Gastroesophageal sphincter (tissue), 4 donors: ENCODE measurements around the gene PILRB. TPM values are rescaled to one million over a fixed set of nuclear protein-coding genes. Genes with fewer than 3 reads are reported as not detected.

Source experiments
- ATAC-seq: fragments of 150-250 bp; one replicate; pipeline ENCODE4 v1.9.1; 2016; ENCODE audit warnings: mild to moderate bottlenecking, moderate library complexity
- H3K27ac ChIP-seq, 4 donors: fragments of 200-600 bp; sonication (generic) in 3 of 4; 1 replicate in 3 of 4; 2 replicates in 1 of 4; pipeline ENCODE4 v1.5.1; 2016 to 2019
- H3K27me3 ChIP-seq: fragments of 200-600 bp; sonication (generic); one replicate; pipeline ENCODE4 v1.5.1; 2019
- H3K36me3 ChIP-seq, 2 donors: fragments of 200-600 bp; sonication (generic); one replicate each; pipeline ENCODE4 v1.5.1; 2019; ENCODE audit warnings: control low read depth in 1 of 2
- H3K4me1 ChIP-seq, 3 donors: fragments of 200-600 bp; sonication (generic); 1 replicate in 2 of 3; 2 replicates in 1 of 3; pipeline ENCODE4 v1.5.1; 2016 to 2019; ENCODE audit warnings: control low read depth in 2 of 3
- H3K4me3 ChIP-seq, 2 donors: fragments of 200-600 bp; sonication (generic); one replicate each; pipeline ENCODE4 v1.5.1; 2019; ENCODE audit warnings: mild to moderate bottlenecking in 1 of 2, moderate library complexity in 1 of 2
- H3K9me3 ChIP-seq, 3 donors: fragments of 200-600 bp; sonication (generic); one replicate each; pipeline ENCODE4 v1.5.1; 2017 to 2019; ENCODE audit warnings: control low read depth in 2 of 3
- EP300 ChIP-seq: sonication (generic); formaldehyde crosslinking; IDR thresholded peaks from one replicate; pipeline ENCODE4 v1.6.1; 2017; ENCODE audit warnings: antibody characterized with exemption, mild to moderate bottlenecking
- POLR2A ChIP-seq, 2 donors: fragments of 450-650 bp; IDR thresholded peaks; one replicate each; pipeline ENCODE4 v1.6.1; 2017; ENCODE audit warnings: antibody characterized with exemption in 2 of 2, mild to moderate bottlenecking in 2 of 2, moderate library complexity in 1 of 2
- POLR2AphosphoS5 ChIP-seq: sonication (generic); formaldehyde crosslinking; IDR thresholded peaks from one replicate; pipeline ENCODE4 v1.6.1; 2017; ENCODE audit warnings: antibody characterized with exemption
- WGBS, 2 donors: methylation state at CpG; one replicate each; pipeline ENCODE4 v1.1.5; 2018; ENCODE audit warnings: low coverage in 1 of 2; 5-methylcytosine and 5-hydroxymethylcytosine counted together
- total RNA-seq, 4 donors: library from RNA; depleted of rRNA; stranded (reverse); fragments of >200 nt; gene quantifications; one replicate each; pipeline ENCODE4 v1.1.0, GENCODE V29; 2016
- TF ChIP-seq, protein P1 (sequence below), 4 experiments: fragments of 200-600 bp in 2 of 4; fragments of 450-650 bp in 2 of 4; sonication (generic) in 1 of 4; IDR thresholded peaks; one replicate each; pipeline ENCODE4 v1.5.1; 2017 to 2019; ENCODE audit warnings: antibody characterized with exemption in 4 of 4, mild to moderate bottlenecking in 2 of 4, moderate library complexity in 2 of 4

PILRB gene
- total RNA-seq, 4 donors from 2014 or later = 11.8 to 61.8 (median 24.2) TPM

DNA sequence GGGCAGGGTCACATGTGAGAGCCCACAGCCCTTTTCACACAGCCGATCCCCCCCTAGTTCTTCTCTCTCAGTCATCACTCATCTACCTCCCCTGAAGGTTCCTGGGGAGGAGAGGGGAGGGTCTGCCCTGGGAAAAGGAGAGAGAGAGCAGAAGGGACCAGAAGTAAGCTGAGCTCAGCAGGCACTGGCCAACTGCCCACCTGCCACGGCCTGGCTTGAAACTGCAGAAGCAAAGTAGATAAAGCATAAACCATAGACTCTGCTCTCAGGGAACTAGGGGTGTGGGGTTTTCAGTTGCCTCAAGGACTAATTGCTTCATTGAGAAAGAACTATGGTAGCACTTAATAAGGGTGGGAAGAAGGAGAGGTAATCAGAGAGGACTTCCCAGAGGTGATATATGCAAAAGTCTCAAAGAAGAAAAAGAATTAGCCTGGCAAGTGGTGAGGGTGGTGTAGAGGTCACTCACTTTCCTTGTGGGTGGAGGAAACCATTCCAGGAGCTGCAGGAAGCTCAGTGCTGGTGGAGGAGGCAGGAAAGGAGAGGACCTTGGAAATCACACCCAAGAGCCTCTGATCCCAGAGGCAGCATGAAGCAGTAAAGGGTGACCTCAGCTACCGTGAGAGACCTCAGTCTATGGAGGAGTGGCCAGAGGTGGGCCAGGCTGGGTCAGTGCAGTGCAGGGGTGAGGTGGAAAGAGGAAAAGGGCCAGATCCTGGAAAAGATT is 32.5 kb downstream of the PILRB start:
- Histone ChIP-seq H3K9me3 (no peaks in the 10 kb centered on the region), H3K4me1 (peaks cover 0 to 4% (median 0%) of the 10 kb centered on the region in 3 donors), H3K36me3 (no peaks in the 10 kb centered on the region), H3K27ac (no peak overlapping the region), H3K27me3 (peaks cover 5% of the 10 kb centered on the region), H3K4me3 (no peak overlapping the region)
- 43 to 60% methylated on average over 1 of the region's 3 CpGs for WGBS, 2 donors
- no peak for ATAC-seq
- no peak for TF ChIP-seq POLR2A (IDR thresholded peaks at IDR 0.05)
- no peak for TF ChIP-seq EP300
- TF ChIP-seq, protein P1, sequence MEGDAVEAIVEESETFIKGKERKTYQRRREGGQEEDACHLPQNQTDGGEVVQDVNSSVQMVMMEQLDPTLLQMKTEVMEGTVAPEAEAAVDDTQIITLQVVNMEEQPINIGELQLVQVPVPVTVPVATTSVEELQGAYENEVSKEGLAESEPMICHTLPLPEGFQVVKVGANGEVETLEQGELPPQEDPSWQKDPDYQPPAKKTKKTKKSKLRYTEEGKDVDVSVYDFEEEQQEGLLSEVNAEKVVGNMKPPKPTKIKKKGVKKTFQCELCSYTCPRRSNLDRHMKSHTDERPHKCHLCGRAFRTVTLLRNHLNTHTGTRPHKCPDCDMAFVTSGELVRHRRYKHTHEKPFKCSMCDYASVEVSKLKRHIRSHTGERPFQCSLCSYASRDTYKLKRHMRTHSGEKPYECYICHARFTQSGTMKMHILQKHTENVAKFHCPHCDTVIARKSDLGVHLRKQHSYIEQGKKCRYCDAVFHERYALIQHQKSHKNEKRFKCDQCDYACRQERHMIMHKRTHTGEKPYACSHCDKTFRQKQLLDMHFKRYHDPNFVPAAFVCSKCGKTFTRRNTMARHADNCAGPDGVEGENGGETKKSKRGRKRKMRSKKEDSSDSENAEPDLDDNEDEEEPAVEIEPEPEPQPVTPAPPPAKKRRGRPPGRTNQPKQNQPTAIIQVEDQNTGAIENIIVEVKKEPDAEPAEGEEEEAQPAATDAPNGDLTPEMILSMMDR (IDR thresholded peaks at IDR 0.05) = no peak
- TF ChIP-seq POLR2AphosphoS5 = no peak

DNA sequence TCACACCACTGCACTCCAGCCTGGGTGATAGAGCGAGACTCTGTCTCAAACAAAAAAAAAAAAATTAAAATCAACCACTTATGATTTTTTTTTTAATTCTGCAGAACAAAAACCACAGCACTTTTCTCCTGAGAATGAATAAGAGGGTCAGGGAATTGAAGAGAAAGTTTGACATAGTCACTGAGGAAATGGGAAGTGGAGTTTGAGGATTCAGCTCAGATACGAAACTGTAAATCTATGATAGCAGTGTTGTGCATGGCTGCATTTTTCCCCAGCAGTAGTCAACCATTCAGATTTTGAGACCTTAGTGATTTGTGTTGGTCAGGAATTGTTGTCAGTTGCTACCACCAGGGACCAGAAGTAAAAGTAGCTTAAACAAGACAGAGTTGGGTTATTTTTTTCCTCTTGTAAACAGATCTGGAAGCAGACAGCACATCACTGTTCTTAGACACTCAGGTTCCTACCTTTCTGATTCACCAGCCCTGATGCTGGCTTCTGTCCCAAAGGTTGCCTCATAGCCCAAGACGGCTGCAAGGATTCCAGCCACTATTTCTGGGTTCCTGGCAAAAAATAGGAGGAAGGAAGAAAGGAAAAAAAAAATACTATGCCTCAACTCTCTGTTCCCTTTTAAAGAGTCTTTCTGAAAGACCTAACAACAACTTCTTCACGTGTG is 35.5 kb downstream of the PILRB start:
- Histone ChIP-seq H3K4me1 (no peaks in the 10 kb centered on the region), H3K27ac (no peak overlapping the region), H3K27me3 (peaks cover 5% of the 10 kb centered on the region), H3K36me3 (no peaks in the 10 kb centered on the region), H3K9me3 (no peaks in the 10 kb centered on the region), H3K4me3 (no peak overlapping the region)
- TF ChIP-seq EP300 (no peak), POLR2AphosphoS5 (no peak)
- TF ChIP-seq, protein P1 (IDR thresholded peaks at IDR 0.05) = no peak
- ATAC-seq = no peak
- WGBS, 2 donors = 72 to 74% methylated on average over 3 to 4 of the region's 4 CpGs

DNA sequence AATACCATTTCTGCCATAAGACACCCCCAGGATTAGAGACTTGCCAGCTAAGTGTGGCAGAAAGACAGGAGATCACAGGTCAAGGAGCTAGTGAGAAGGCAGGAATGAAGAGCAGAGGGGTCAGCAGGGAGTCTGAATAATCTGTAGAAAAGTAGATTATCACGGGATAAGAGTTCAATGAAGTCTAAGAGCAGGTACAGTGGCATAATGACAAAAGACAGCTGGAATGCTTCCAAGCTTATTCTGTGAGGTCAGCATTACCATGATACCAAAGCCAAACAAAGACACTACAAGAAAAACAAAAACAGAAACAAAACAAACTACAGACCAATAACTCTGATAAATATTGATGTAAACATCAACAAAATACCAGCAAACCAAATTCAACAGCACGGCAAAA is 36.2 kb downstream of the PILRB start:
- Histone ChIP-seq H3K36me3 (no peaks in the 10 kb centered on the region), H3K9me3 (no peaks in the 10 kb centered on the region), H3K4me3 (no peak overlapping the region), H3K4me1 (no peaks in the 10 kb centered on the region), H3K27ac (no peak overlapping the region), H3K27me3 (peaks cover 5% of the 10 kb centered on the region)
- 59 to 65% methylated on average over 2 of the region's 2 CpGs for WGBS, 2 donors
- TF ChIP-seq EP300 = no peak
- TF ChIP-seq POLR2A (IDR thresholded peaks at IDR 0.05) = no peak
- TF ChIP-seq POLR2AphosphoS5 = no peak
- TF ChIP-seq, protein P1 (IDR thresholded peaks at IDR 0.05) = no peak
- ATAC-seq = no peak

DNA sequence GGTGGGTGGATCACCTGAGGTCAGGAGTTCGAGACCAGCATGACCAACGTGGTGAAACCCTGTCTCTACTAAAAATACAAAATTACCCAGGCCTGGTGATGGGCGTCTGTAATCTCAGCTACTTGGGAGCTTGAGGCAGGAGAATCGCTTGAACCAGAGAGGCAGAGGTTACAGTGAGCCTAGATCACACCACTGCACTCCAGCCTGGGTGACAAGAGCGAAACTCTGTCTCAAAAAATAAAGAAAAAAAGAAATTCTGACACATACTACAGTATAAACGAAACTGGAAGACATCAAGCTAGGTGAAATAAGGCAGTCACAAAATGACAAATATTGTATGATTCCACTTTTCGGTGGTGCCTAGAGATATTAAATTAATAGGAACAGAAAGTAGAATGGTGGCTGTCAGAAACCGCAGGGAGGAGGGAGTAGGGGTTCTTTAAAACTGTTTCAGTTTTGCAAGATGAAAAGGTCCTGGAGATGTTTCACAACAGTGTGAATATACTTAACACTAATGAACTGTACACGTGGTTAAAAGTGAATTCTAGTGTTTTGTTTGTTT is 38.6 kb downstream of the PILRB start:
- H3K27me3 ChIP-seq = peaks cover 5% of the 10 kb centered on the region
- H3K4me1 ChIP-seq = no peaks in the 10 kb centered on the region
- TF ChIP-seq EP300 (no peak), POLR2AphosphoS5 (no peak), POLR2A (IDR thresholded peaks at IDR 0.05) (no peak)
- TF ChIP-seq, protein P1 (IDR thresholded peaks at IDR 0.05) = no peak
- 67 to 70% methylated on average over 6 to 8 of the region's 9 CpGs for WGBS, 2 donors
- H3K9me3 ChIP-seq = no peaks in the 10 kb centered on the region
- H3K36me3 ChIP-seq = no peaks in the 10 kb centered on the region
- H3K4me3 ChIP-seq = no peak overlapping the region
- no peak for ATAC-seq
- H3K27ac ChIP-seq = no peak overlapping the region
